Measurements from ENCODE around the gene MTG1.

The MTG1 gene

DNA sequence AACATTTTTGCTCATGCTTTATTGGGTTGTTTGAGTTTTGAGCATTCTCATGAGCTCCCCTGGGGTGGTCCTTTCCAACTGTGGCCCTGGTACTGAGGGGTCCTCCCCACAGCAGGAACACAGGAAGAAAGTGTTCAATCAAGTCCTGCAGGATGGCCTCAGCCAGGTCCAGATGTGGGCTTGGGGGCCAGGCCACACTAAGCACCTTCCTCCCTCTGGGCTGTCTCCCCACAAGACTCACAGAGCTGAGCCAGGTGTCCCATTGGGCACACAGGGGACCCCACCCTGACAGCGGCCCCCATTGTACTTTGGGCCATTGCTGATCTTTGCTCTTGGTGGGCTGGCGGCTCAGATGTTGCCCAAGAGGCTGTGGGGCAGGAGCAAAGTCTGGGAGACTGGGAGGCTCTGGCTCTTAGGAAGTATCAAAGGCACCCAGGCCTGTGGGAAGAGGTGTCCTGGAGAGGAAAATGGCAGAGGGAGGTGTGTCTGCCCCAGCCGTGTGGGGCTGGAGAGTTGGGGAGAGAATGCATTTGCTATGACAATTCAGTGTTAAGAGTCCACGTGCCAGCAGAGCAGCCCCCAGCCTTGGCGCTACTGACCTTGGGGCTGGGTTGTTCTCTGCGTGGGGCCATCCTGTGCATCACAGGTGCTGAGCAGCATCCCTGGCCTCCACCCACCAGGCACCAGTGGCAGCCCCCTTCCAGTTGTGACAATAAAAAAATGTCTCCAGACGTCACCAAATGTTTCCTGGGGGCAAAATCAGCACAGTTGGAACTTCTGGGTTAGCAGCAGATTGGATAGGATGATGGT, 77.5 kb downstream of the MTG1 start:
- no peak for DNase-seq

All from suppressor macrophage (primary cell).